KMS-11 (cell line): Measurements from ENCODE around the gene ANXA2.

Source experiments
- H2AFZ ChIP-seq: fragments of 200-600 bp; sonication (generic); 2 replicates; pipeline ENCODE4 v1.6.1; 2016; ENCODE audit warnings: antibody characterized with exemption, mixed run types, low read depth
- H3K27ac ChIP-seq: fragments of 200-600 bp; sonication (generic); 2 replicates; pipeline ENCODE4 v1.6.1; 2016; ENCODE audit warnings: mild to moderate bottlenecking, mixed run types
- H3K27me3 ChIP-seq: fragments of 200-600 bp; sonication (generic); 2 replicates; pipeline ENCODE4 v1.6.1; 2017; ENCODE audit warnings: mild to moderate bottlenecking, low read depth, mixed run types, moderate library complexity; ENCODE audit not compliant: insufficient read depth
- H3K36me3 ChIP-seq: fragments of 200-600 bp; sonication (generic); 2 replicates; pipeline ENCODE4 v1.6.1; 2017; ENCODE audit warnings: mild to moderate bottlenecking, mixed run types; ENCODE audit not compliant: insufficient read depth
- H3K4me1 ChIP-seq: fragments of 200-600 bp; sonication (generic); 2 replicates; pipeline ENCODE4 v1.6.1; 2016; ENCODE audit warnings: mild to moderate bottlenecking, low read depth, mixed run types; ENCODE audit not compliant: poor library complexity, severe bottlenecking
- H3K4me2 ChIP-seq: fragments of 200-600 bp; sonication (generic); 2 replicates; pipeline ENCODE4 v1.7.0; 2016; ENCODE audit warnings: mild to moderate bottlenecking, mixed run types
- H3K4me3 ChIP-seq: fragments of 200-600 bp; sonication (generic); IDR thresholded peaks from 2 replicates; pipeline ENCODE4 v1.6.1; 2017; ENCODE audit warnings: low read depth, low read length, mixed read lengths; ENCODE audit not compliant: insufficient read depth
- H3K79me2 ChIP-seq: fragments of 200-600 bp; sonication (generic); 2 replicates; pipeline ENCODE4 v1.6.1; 2016; ENCODE audit warnings: low read depth, mixed run types; ENCODE audit not compliant: insufficient read depth
- H3K9ac ChIP-seq: fragments of 200-600 bp; sonication (generic); 2 replicates; pipeline ENCODE4 v1.6.1; 2016; ENCODE audit warnings: mild to moderate bottlenecking, mixed run types
- H4K20me1 ChIP-seq: fragments of 200-600 bp; sonication (generic); 2 replicates; pipeline ENCODE4 v1.6.1; 2016; ENCODE audit warnings: mild to moderate bottlenecking, mixed run types; ENCODE audit not compliant: insufficient read depth
- TF ChIP-seq, protein P1 (sequence below): fragments of 200-600 bp; sonication (generic); conservative IDR thresholded peaks from 2 replicates; pipeline ENCODE4 v1.6.1; 2017; ENCODE audit warnings: low read depth, mild to moderate bottlenecking, antibody characterized with exemption, low read length, moderate library complexity, mixed read lengths

The ANXA2 gene

DNA sequence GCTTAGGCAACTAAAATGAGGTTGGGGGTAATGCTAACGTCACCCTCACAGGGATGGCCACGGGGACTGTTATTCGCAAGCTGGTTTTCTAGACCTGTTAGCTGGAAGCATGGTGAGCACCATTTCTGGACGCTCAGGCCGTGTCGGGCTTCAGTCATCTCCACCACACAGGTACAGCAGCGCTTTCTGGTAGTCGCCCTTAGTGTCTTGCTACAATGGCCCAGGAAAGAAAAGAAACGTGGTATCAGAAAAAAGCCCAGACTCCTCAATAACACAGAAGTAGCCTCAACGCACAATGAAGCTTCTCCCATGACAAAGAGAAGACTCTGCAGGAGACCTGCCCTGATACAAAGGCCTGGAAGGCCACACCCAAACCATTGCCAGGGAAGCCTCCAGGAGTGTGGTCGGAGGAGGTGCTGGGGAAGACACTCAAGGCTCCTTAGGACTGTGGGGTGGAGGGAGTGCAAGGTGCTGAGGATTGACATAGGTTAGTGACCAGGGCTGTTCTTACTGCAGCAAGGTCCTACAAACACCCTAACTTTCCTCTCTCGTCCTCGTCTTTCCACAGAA is 50.2 kb downstream of the ANXA2 start:
- no peaks in the 10 kb centered on the region for H3K4me1 ChIP-seq
- no peak overlapping the region for H2AFZ ChIP-seq
- no peak overlapping the region for H3K27ac ChIP-seq
- TF ChIP-seq, protein P1, sequence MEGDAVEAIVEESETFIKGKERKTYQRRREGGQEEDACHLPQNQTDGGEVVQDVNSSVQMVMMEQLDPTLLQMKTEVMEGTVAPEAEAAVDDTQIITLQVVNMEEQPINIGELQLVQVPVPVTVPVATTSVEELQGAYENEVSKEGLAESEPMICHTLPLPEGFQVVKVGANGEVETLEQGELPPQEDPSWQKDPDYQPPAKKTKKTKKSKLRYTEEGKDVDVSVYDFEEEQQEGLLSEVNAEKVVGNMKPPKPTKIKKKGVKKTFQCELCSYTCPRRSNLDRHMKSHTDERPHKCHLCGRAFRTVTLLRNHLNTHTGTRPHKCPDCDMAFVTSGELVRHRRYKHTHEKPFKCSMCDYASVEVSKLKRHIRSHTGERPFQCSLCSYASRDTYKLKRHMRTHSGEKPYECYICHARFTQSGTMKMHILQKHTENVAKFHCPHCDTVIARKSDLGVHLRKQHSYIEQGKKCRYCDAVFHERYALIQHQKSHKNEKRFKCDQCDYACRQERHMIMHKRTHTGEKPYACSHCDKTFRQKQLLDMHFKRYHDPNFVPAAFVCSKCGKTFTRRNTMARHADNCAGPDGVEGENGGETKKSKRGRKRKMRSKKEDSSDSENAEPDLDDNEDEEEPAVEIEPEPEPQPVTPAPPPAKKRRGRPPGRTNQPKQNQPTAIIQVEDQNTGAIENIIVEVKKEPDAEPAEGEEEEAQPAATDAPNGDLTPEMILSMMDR = no peak
- H3K27me3 ChIP-seq = no peaks in the 10 kb centered on the region
- no peaks in the 10 kb centered on the region for H4K20me1 ChIP-seq
- H3K36me3 ChIP-seq = peaks cover 8% of the 10 kb centered on the region; the same call in 1 of the 2 replicates
- no peak overlapping the region for H3K4me2 ChIP-seq
- H3K9ac ChIP-seq = no peak overlapping the region
- no peak overlapping the region for H3K4me3 ChIP-seq
- no peaks in the 10 kb centered on the region for H3K79me2 ChIP-seq

- TF ChIP-seq, protein P1 = no peak
- no peaks in the 10 kb centered on the region for H3K79me2 ChIP-seq
- no peak overlapping the region for H3K27ac ChIP-seq
Observed at GRCh38 chr15:60346653-60347052, 51.1 kb downstream of the ANXA2 start.

DNA sequence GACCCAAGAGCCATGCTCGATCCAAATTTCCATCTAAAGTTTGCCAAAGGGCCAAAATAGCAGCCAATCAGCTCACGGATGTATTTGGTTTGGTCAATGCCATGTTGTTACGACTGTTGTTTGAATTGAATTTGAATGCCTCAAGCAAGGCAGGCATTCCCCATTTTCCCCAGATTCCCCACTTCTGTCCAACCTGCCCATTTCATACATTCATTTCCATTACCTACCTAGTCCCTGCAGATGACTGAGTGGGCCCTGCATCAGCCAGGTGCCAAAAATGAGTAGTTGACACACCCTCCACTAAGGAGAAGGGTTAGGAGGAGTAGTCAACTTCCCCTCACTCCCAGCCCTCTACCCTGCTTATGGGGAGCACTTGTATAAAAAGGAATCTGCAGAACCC is 51.7 kb downstream of the ANXA2 start:
- Histone ChIP-seq H2AFZ (no peak overlapping the region), H4K20me1 (no peaks in the 10 kb centered on the region), H3K4me2 (no peak overlapping the region), H3K4me3 (no peak overlapping the region), H3K4me1 (no peaks in the 10 kb centered on the region), H3K9ac (no peak overlapping the region), H3K36me3 (peaks cover 6% of the 10 kb centered on the region; the same call in 1 of the 2 replicates), H3K79me2 (no peaks in the 10 kb centered on the region), H3K27ac (no peak overlapping the region), H3K27me3 (no peaks in the 10 kb centered on the region)
- TF ChIP-seq, protein P1 = no peak

More at GRCh38 chr15:60346653-60347052, 51.1 kb downstream of the ANXA2 start:
- H3K4me2 ChIP-seq = no peak overlapping the region
- no peaks in the 10 kb centered on the region for H3K4me1 ChIP-seq
- H3K27me3 ChIP-seq = no peaks in the 10 kb centered on the region
- no peak overlapping the region for H3K4me3 ChIP-seq
- no peak overlapping the region for H3K9ac ChIP-seq
- peaks cover 8% of the 10 kb centered on the region; the same call in 1 of the 2 replicates for H3K36me3 ChIP-seq
- H4K20me1 ChIP-seq = no peaks in the 10 kb centered on the region
- no peak overlapping the region for H2AFZ ChIP-seq

GRCh38 chr15:60345598-60345997 is 52.2 kb downstream of the ANXA2 start:
- no peak overlapping the region for H3K27ac ChIP-seq
- H2AFZ ChIP-seq = no peak overlapping the region
- no peak overlapping the region for H3K9ac ChIP-seq
- H3K79me2 ChIP-seq = no peaks in the 10 kb centered on the region
- no peak overlapping the region for H3K4me2 ChIP-seq
- no peaks in the 10 kb centered on the region for H3K27me3 ChIP-seq
- no peaks in the 10 kb centered on the region for H3K4me1 ChIP-seq
- H3K36me3 ChIP-seq = peaks cover 3% of the 10 kb centered on the region; the same call in 1 of the 2 replicates
- H4K20me1 ChIP-seq = no peaks in the 10 kb centered on the region
- TF ChIP-seq, protein P1 = no peak
- no peak overlapping the region for H3K4me3 ChIP-seq
